Transverse colon (tissue), 3 donors: Measurements from ENCODE around the gene VSTM4.

Experiments used
- CTCF ChIP-seq, 5 experiments: fragments of 200-600 bp in 3 of 5; fragments of 450-650 bp in 2 of 5; sonication (generic) in 3 of 5; IDR thresholded peaks; 1 replicate in 2 of 5; 2 replicates in 3 of 5; pipeline ENCODE4 v1.5.1; 2016 to 2017; ENCODE audit warnings: antibody characterized with exemption in 5 of 5, inconsistent platforms in 3 of 5, mild to moderate bottlenecking in 2 of 5, moderate library complexity in 1 of 5
- POLR2A ChIP-seq: fragments of 450-650 bp; IDR thresholded peaks from one replicate; pipeline ENCODE4 v1.6.1; 2016; ENCODE audit warnings: antibody characterized with exemption, mild to moderate bottlenecking, moderate library complexity

GRCh38 chr10:49103761-49104160 lies 11.6 kb downstream of the VSTM4 start:
- TF ChIP-seq CTCF (IDR thresholded peaks at IDR 0.05) (no peak), POLR2A (no peak)
